M059J (cell line): ENCODE results near the gene IRF8. TPM values are rescaled to one million over a fixed set of nuclear protein-coding genes. Genes with fewer than 3 reads are reported as not detected.
"Not testable (repeated sequence)": the region's sequence is repeated elsewhere in the genome, so short reads cannot be mapped to it uniquely, and the experiment has no call there.

Experiments
- DNase-seq: peaks from one replicate; pipeline ENCODE4 v3.0.0-alpha.2; 2012; ENCODE audit warnings: low read depth
- total RNA-seq: library from RNA; depleted of rRNA; stranded (reverse); fragments of >200 nt; shearing (Covaris generic); gene quantifications from 2 replicates; pipeline ENCODE4 v1.2.3, GENCODE V29; 2014; rRNA removed

The IRF8 gene
- total RNA-seq: 0.42 and 0.54 TPM in 2 replicates

GRCh38 chr16:85898521-85899442 is at the start of gene IRF8:
IRF8 (plus strand) TSS chr16:85899162; CDS start chr16:85903016, 3,854 bp downstream.
- peak; percentile 46 for DNase-seq

GRCh38 chr16:85849388-85849787 is 49.6 kb upstream of the IRF8 start:
- no peak for DNase-seq

- no peak for DNase-seq
Measured at GRCh38 chr16:85850344-85850880, 48.5 kb upstream of the IRF8 start.

GRCh38 chr16:85851034-85851785 is 47.8 kb upstream of the IRF8 start:
- peak; percentile 15 for DNase-seq

- DNase-seq: no peak
Measured at GRCh38 chr16:85853547-85854545, 45.1 kb upstream of the IRF8 start.

GRCh38 chr16:85854935-85855334 is 44.0 kb upstream of the IRF8 start:
- no peak for DNase-seq

GRCh38 chr16:85856079-85856478 is 42.9 kb upstream of the IRF8 start:
- DNase-seq: peak; percentile 31

GRCh38 chr16:85856585-85856984 is 42.4 kb upstream of the IRF8 start:
- DNase-seq: no peak

- DNase-seq: no peak
Measured at GRCh38 chr16:85857406-85857805, 41.6 kb upstream of the IRF8 start.

GRCh38 chr16:85858571-85858970 is 40.4 kb upstream of the IRF8 start:
- not testable (repeated sequence) for DNase-seq

- DNase-seq: no peak
Measured at GRCh38 chr16:85858984-85859817, 39.8 kb upstream of the IRF8 start.

GRCh38 chr16:85859818-85860125 is 39.2 kb upstream of the IRF8 start:
- no peak for DNase-seq

GRCh38 chr16:85860413-85861094 is 38.4 kb upstream of the IRF8 start:
- DNase-seq: peak; percentile 38

GRCh38 chr16:85861095-85861825 is 37.7 kb upstream of the IRF8 start:
- DNase-seq: peak; percentile 68

GRCh38 chr16:85862476-85863383 is 36.2 kb upstream of the IRF8 start:
- DNase-seq: peak; percentile 56

- DNase-seq: peak; percentile 74
Measured at GRCh38 chr16:85863384-85863774, 35.6 kb upstream of the IRF8 start.

GRCh38 chr16:85864965-85865364 is 34.0 kb upstream of the IRF8 start:
- DNase-seq: no peak

- DNase-seq: no peak
Measured at GRCh38 chr16:85867189-85867588, 31.8 kb upstream of the IRF8 start.
